ENCODE data around the gene TNFSF13.

The TNFSF13 gene, protein sequence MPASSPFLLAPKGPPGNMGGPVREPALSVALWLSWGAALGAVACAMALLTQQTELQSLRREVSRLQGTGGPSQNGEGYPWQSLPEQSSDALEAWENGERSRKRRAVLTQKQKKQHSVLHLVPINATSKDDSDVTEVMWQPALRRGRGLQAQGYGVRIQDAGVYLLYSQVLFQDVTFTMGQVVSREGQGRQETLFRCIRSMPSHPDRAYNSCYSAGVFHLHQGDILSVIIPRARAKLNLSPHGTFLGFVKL

DNA sequence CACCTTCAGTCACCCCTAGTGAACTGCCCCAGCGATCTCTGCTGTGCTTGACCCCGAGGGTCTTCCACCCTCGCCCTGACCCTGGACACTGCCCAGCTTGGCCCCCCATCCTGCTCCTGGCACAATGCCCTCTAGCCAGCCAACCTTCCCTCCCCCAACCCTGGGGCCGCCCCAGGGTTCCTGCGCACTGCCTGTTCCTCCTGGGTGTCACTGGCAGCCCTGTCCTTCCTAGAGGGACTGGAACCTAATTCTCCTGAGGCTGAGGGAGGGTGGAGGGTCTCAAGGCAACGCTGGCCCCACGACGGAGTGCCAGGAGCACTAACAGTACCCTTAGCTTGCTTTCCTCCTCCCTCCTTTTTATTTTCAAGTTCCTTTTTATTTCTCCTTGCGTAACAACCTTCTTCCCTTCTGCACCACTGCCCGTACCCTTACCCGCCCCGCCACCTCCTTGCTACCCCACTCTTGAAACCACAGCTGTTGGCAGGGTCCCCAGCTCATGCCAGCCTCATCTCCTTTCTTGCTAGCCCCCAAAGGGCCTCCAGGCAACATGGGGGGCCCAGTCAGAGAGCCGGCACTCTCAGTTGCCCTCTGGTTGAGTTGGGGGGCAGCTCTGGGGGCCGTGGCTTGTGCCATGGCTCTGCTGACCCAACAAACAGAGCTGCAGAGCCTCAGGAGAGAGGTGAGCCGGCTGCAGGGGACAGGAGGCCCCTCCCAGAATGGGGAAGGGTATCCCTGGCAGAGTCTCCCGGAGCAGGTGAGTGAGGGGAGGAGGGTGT, at the start of gene TNFSF13:
Gene TNFSF13 (plus strand): TSS at position 207 of the 776 bp plus-strand sequence. CDS start 290 bp downstream, at position 497.
- no peak for DNase-seq (ENCODE audit: low read depth, low spot score)

- no peak for DNase-seq (ENCODE audit: low read depth, low spot score)
Observed at GRCh38 chr17:7508846-7509245, 49.7 kb upstream of the TNFSF13 start.

- no peak for DNase-seq (ENCODE audit: low read depth, low spot score)
Observed at GRCh38 chr17:7509937-7510336, 48.6 kb upstream of the TNFSF13 start.

DNA sequence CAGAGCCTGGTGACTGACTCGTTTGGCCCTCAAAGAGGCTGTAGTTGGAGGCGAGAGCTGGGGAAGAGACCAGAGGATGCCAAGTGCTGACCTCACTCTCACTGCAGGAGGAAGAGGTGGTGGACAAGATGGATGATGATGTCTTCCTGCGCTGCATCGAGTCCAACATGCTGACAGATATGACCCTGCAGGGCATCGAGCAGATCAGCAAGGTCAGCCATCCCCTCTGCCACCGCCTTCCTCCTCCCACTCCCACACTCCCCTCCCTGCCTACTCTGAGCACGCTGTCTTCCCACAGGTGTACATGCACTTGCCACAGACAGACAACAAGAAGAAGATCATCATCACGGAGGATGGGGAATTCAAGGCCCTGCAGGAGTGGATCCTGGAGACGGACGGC, 47.4 kb upstream of the TNFSF13 start:
- DNase-seq (ENCODE audit: low read depth, low spot score), result no peak

GRCh38 chr17:7512105-7512504, 46.4 kb upstream of the TNFSF13 start:
- DNase-seq (ENCODE audit: low read depth, low spot score), result no peak

GRCh38 chr17:7512824-7513540, 45.6 kb upstream of the TNFSF13 start:
- DNase-seq (ENCODE audit: low read depth, low spot score), result no peak

GRCh38 chr17:7513850-7514419, 44.6 kb upstream of the TNFSF13 start:
- no peak for DNase-seq (ENCODE audit: low read depth, low spot score)

- DNase-seq (ENCODE audit: low read depth, low spot score), result no peak
Observed at GRCh38 chr17:7515911-7516610, 42.5 kb upstream of the TNFSF13 start.

- DNase-seq (ENCODE audit: low read depth, low spot score), result no peak
Observed at GRCh38 chr17:7523033-7523432, 35.5 kb upstream of the TNFSF13 start.

GRCh38 chr17:7528842-7529241, 29.7 kb upstream of the TNFSF13 start:
- no peak for DNase-seq (ENCODE audit: low read depth, low spot score)

GRCh38 chr17:7530023-7530900, 28.3 kb upstream of the TNFSF13 start:
- DNase-seq (ENCODE audit: low read depth, low spot score), result no peak

DNA sequence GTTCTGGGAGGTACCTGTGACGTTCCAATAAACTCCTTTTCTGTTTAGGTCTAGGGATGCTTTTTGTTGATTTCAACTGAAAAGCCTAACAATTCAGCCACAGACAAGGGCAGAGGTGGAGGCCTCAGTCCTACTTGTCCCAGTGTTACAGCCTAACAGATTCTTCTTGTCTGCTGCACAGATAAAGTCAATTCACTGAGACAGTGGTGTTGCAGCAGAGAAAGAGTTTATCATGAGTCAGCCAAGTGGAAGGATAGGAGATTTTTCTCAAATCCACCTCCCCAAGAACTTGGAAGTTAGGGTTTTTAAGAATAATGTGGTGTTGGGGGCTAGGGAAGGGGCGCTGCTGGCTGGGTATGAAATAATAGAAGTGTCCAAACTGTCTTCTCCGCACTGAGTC, 20.5 kb upstream of the TNFSF13 start:
- no peak for DNase-seq (ENCODE audit: low read depth, low spot score)

DNA sequence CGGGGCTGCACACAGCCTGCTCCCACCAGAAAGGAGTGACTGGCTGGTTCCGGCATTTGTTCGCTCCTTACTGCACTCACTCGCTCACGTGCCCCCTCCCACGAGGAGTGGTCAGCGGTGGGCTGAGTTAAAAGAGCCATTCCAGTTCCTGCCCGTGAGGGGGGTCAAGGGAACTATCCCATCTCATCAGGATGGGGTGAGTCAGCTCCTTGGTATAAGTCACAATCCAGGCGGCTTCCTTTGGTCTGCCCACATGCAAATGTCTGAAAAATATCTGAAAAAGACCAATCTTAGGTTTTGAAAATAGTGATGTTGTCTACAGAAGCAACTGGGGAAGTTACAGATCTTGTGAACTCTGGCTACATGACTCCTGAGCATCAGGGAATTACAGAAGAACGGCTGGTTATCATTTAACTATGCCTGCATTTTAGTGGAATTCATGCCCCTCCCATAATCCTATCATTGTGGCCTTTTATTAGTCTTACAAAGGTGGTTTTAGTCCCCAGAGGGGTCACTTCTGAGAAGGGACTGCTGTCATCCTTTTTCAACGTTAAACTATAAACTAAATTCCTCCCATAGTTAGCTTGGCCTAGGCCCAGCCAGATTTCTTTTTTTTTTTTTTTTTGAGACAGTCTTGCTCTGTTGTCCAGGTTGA, 19.5 kb upstream of the TNFSF13 start:
- no peak for DNase-seq (ENCODE audit: low read depth, low spot score)

DNA sequence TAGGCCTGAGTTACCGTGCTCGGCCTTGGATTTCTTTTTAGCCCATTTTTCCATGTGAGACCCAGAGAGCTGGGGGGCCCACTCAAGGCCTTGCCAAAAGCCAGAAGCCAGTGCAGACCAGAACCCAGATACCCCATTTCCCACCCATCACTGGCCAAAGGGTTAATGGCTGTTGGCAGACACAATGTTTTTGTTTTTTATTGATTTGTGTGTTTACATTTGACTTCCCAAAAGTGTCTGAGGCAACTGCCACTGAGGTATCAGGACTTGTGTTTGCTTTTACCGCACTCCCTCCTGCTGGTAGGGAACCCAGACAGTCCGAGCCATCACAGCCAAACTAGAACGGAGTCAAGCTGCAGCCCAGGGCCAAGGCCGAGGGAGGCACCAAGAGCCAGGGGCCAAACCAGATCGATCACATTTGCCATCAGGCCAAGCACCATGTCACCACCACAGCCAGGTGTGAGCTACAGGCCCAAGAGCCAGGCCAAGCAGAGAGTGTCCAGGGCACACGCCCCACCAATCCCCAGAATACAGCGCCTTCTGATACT, 17.4 kb upstream of the TNFSF13 start:
- no peak for DNase-seq (ENCODE audit: low read depth, low spot score)

GRCh38 chr17:7544911-7545310, 13.6 kb upstream of the TNFSF13 start:
- no peak for DNase-seq (ENCODE audit: low read depth, low spot score)

DNA sequence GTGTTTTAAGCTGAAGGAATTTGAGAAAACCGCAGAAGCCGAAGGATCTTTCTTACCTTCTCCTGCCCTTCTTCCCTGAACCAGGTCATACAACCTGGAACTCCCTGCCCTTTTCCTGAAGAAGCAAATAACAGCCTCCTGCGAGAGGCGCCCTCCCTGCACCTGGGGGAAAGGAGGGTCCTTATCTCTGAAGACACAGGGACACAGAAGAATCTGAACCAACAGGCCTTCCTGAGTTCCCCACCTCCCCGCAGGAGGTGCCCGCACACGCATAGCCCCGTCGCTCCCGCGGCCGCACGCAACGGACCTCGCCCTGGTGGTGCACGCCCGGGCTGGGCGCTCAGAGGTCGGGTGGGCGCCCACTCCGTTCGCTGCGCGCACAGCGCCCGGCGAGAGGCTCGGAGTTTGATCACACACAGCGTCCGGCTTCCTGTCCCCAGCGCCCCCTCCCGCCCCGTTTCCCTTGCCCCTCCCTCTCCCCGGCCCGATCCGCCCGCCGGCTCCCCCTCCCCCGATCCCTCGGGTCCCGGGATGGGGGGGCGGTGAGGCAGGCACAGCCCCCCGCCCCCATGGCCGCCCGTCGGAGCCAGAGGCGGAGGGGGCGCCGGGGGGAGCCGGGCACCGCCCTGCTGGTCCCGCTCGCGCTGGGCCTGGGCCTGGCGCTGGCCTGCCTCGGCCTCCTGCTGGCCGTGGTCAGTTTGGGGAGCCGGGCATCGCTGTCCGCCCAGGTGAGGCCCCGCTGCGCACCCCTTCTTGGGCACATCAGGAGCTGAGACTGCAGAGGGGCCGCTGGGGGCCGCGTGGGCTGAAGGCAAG, 9.8 kb upstream of the TNFSF13 start, which contains the start of gene TNFSF12:
Gene TNFSF12 (plus strand): TSS at position 474 of the 816 bp plus-strand sequence. CDS start 96 bp downstream, at position 570.
- no peak for DNase-seq (ENCODE audit: low read depth, low spot score)

- DNase-seq (ENCODE audit: low read depth, low spot score), result no peak
Observed at GRCh38 chr17:7549401-7550055, 9.0 kb upstream of the TNFSF13 start.

GRCh38 chr17:7550344-7550743, 8.2 kb upstream of the TNFSF13 start:
- DNase-seq (ENCODE audit: low read depth, low spot score), result no peak

Measured in smooth muscle cell of the brain vasculature (primary cell).